HepG2 (cell line): ENCODE results near the gene JPH4. TPM values are rescaled to one million over a fixed set of nuclear protein-coding genes. Genes with fewer than 3 reads are reported as not detected.
A peak's percentile ranks its signal among the peaks of the same experiment; 100 is the strongest.

Experiments used
- ATF2 ChIP-seq: sonication (generic); formaldehyde crosslinking; IDR thresholded peaks from 2 replicates; pipeline ENCODE4 v1.4.0; 2020; ENCODE audit warnings: missing genetic modification reagents
- HOXA9 ChIP-seq: sonication (generic); formaldehyde crosslinking; IDR thresholded peaks from 2 replicates; pipeline ENCODE4 v1.8.1; 2022; ENCODE audit warnings: missing genetic modification reagents, mild to moderate bottlenecking, moderate library complexity, borderline replicate concordance
- NCOA1 ChIP-seq: sonication (generic); formaldehyde crosslinking; IDR thresholded peaks from 2 replicates; pipeline ENCODE4 v1.9.0; 2021; ENCODE audit warnings: missing genetic modification reagents
- SOX5 ChIP-seq: IDR thresholded peaks from 2 replicates; pipeline ENCODE4 v1.6.1; 2016; ENCODE audit warnings: borderline replicate concordance
- SUZ12 ChIP-seq: fragments of 150-350 bp; IDR thresholded peaks from 2 replicates; pipeline ENCODE4 v1.6.1; 2014; ENCODE audit warnings: low read depth, low read length
- UBTF ChIP-seq: sonication (generic); formaldehyde crosslinking; IDR thresholded peaks from 2 replicates; pipeline ENCODE4 v1.4.0; 2020; ENCODE audit warnings: mild to moderate bottlenecking, missing genetic modification reagents
- ZFP36L2 ChIP-seq: sonication (generic); formaldehyde crosslinking; IDR thresholded peaks from 2 replicates; pipeline ENCODE4 v1.4.0; 2020; ENCODE audit warnings: missing genetic modification reagents
- ZNF143 ChIP-seq: sonication (generic); formaldehyde crosslinking; IDR thresholded peaks from 2 replicates; pipeline ENCODE4 v1.4.0; 2020; ENCODE audit warnings: missing genetic modification reagents
- ZNF224 ChIP-seq: sonication (generic); formaldehyde crosslinking; IDR thresholded peaks from 2 replicates; pipeline ENCODE4 v1.5.0; 2020; ENCODE audit warnings: mild to moderate bottlenecking, missing genetic modification reagents
- ZNF225 ChIP-seq: sonication (generic); formaldehyde crosslinking; IDR thresholded peaks from 2 replicates; pipeline ENCODE4 v1.4.0; 2020; ENCODE audit warnings: mild to moderate bottlenecking, missing genetic modification reagents
- ZNF280D ChIP-seq: sonication (generic); formaldehyde crosslinking; IDR thresholded peaks from 2 replicates; pipeline ENCODE4 v1.5.1; 2020; ENCODE audit warnings: mild to moderate bottlenecking, missing genetic modification reagents
- ZNF326 ChIP-seq: sonication (generic); formaldehyde crosslinking; IDR thresholded peaks from 2 replicates; pipeline ENCODE4 v1.4.0; 2020; ENCODE audit warnings: missing genetic modification reagents, borderline replicate concordance
- ZNF44 ChIP-seq: sonication (generic); formaldehyde crosslinking; IDR thresholded peaks from 2 replicates; pipeline ENCODE4 v1.5.1; 2020; ENCODE audit warnings: mild to moderate bottlenecking, missing genetic modification reagents
- ZNF546 ChIP-seq: sonication (generic); formaldehyde crosslinking; conservative IDR thresholded peaks from 2 replicates; pipeline ENCODE4 v1.8.1; 2023; ENCODE audit warnings: mild to moderate bottlenecking, missing genetic modification reagents
- ZNF670 ChIP-seq: sonication (generic); formaldehyde crosslinking; IDR thresholded peaks from 2 replicates; pipeline ENCODE4 v1.8.0; 2022; ENCODE audit warnings: mild to moderate bottlenecking, missing genetic modification reagents, borderline replicate concordance
- ZNF773 ChIP-seq: sonication (generic); formaldehyde crosslinking; IDR thresholded peaks from 2 replicates; pipeline ENCODE4 v1.4.0; 2020; ENCODE audit warnings: missing genetic modification reagents, borderline replicate concordance
- ZNF83 ChIP-seq: sonication (generic); formaldehyde crosslinking; IDR thresholded peaks from 2 replicates; pipeline ENCODE4 v1.4.0; 2020; ENCODE audit warnings: missing genetic modification reagents, mild to moderate bottlenecking, borderline replicate concordance
- ZNF879 ChIP-seq: sonication (generic); formaldehyde crosslinking; IDR thresholded peaks from 2 replicates; pipeline ENCODE4 v1.8.1; 2023; ENCODE audit warnings: missing genetic modification reagents
- ZSCAN5A ChIP-seq: sonication (generic); formaldehyde crosslinking; IDR thresholded peaks from 2 replicates; pipeline ENCODE4 v1.8.0; 2022; ENCODE audit warnings: mild to moderate bottlenecking, missing genetic modification reagents, borderline replicate concordance
- polyA plus RNA-seq, 8 experiments: library from polyadenylated mRNA; depleted of rRNA in 3 of 8; stranded (reverse) in 7 of 8; unstranded in 1 of 8; fragments of >200 nt; fragmentation: Illumina TruSeq in 4 of 8; extraction: Trizol in 4 of 8; gene quantifications; 2 replicates each; pipeline versions ENCODE4 v1.2.1 to v1.2.3, GENCODE V29; 2011 to 2016; ENCODE audit warnings: low read depth in 4 of 8, missing spikeins in 1 of 8, mixed read lengths in 1 of 8; ENCODE audit not compliant: insufficient read depth in 1 of 8
- total RNA-seq, 5 experiments: library from RNA; depleted of rRNA; stranded (reverse); fragments of >200 nt; fragmentation: Illumina TruSeq; extraction: Trizol; gene quantifications; 2 replicates each; pipeline ENCODE4 v1.2.3, GENCODE V29; 2016; ENCODE audit warnings: low read depth in 1 of 5
- TF ChIP-seq, protein P1 (sequence below): sonication (generic); formaldehyde crosslinking; conservative IDR thresholded peaks from 2 replicates; pipeline ENCODE4 v1.4.0; 2020; ENCODE audit warnings: missing genetic modification reagents

JPH4 gene
- total and polyA plus RNA-seq, 2 of the 13 experiments (the other 11 are each of a cell fraction or from before 2014, with no cell fraction given): 0.08 to 0.22 TPM

DNA sequence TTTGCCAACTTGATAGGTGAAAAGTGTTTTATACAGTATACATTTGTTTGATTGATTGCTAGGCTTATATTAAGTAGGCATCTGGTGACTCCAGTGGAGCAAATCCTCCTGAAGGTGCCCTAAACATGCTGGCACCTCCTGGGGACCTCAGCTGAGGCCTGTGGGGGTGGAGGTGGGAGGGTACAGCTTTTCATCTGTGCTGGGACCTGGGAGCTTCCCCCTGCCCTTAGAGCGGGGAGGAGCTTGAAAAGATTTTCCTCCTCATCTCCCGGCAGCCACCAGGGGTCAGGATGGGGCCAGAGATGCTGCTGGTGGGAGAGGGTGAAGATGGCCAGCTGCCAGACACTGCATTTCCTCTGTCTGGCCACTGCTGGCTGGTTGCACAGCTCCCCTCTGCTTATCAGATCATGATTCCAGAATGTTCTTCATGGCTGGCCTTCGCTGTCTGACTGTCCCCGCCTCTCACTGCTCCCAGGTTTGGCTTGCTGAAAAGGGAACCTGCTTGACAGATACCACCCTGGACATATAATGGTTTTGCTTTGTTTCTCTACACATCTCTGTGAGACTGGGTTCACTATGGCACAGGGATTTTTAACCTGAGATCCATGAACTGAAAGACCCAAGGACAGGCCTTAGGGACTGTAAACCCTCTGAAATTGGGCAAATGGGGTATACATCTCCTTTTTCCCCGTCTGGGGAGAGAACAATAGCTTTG, 10.5 kb upstream of the JPH4 start (continued):
- TF ChIP-seq ZNF326 (CRISPR knock-in tag) (0 out of 2 replicates have a peak, but pooled peaks have one; percentile 43), ZNF143 (CRISPR knock-in tag) (peak; percentile 69; the same call in 1 of the 2 replicates), NCOA1 (CRISPR knock-in tag) (no peak), ZNF546 (CRISPR knock-in tag) (0 out of 2 replicates have a peak, but pooled peaks have one; percentile 82), ZFP36L2 (CRISPR knock-in tag) (peak; percentile 96), ZNF879 (no peak), SUZ12 (no peak), ZNF83 (CRISPR knock-in tag) (peak; percentile 94; the same call in 1 of the 2 replicates), ZNF280D (CRISPR knock-in tag) (peak; percentile 96), ZNF44 (CRISPR knock-in tag) (peak; percentile 90; the same call in 1 of the 2 replicates), ZNF773 (CRISPR knock-in tag) (no peak), HOXA9 (no peak), ZNF670 (CRISPR knock-in tag) (no peak; the same call in 1 of the 2 replicates), ZSCAN5A (CRISPR knock-in tag) (peak; percentile 96), ZNF224 (CRISPR knock-in tag) (0 out of 2 replicates have a peak, but pooled peaks have one; percentile 73), SOX5 (peak; percentile 89), UBTF (CRISPR knock-in tag) (peak; percentile 89), ATF2 (CRISPR knock-in tag) (peak; percentile 93), ZNF225 (CRISPR knock-in tag) (peak; percentile 97)
- TF ChIP-seq, protein P1, sequence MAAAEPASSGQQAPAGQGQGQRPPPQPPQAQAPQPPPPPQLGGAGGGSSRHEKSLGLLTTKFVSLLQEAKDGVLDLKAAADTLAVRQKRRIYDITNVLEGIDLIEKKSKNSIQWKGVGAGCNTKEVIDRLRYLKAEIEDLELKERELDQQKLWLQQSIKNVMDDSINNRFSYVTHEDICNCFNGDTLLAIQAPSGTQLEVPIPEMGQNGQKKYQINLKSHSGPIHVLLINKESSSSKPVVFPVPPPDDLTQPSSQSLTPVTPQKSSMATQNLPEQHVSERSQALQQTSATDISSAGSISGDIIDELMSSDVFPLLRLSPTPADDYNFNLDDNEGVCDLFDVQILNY (CRISPR knock-in tag): no peak
